GM23338 (cell line): ENCODE measurements around the gene WWC1. TPM values are rescaled to one million over a fixed set of nuclear protein-coding genes. Genes with fewer than 3 reads are reported as not detected.

Source experiments
- ATAC-seq: fragments of 200-7000 bp; cut with Tn5 transposase; 3 replicates; pipeline ENCODE4 v1.9.1; 2020
- DNase-seq: peaks from one replicate; pipeline ENCODE4 v3.0.0-alpha.2; 2015; ENCODE audit warnings: low spot score
- H2AFZ ChIP-seq: fragments of 200-600 bp; sonication (generic); 2 replicates; pipeline ENCODE4 v1.8.0; 2016; ENCODE audit warnings: antibody characterized with exemption, mild to moderate bottlenecking, moderate library complexity
- H3F3A ChIP-seq: fragments of 200-600 bp; sonication (generic); replicated peaks from 2 replicates; pipeline ENCODE4 v1.8.0; 2017; ENCODE audit warnings: antibody characterized with exemption, mixed run types, low read depth
- H3K27ac ChIP-seq: fragments of 200-600 bp; sonication (generic); 2 replicates; pipeline ENCODE4 v1.6.1; 2016; ENCODE audit warnings: low read depth
- H3K27me3 ChIP-seq: fragments of 200-600 bp; sonication (generic); 2 replicates; pipeline ENCODE4 v1.8.0; 2016; ENCODE audit warnings: mild to moderate bottlenecking, mixed run types, moderate library complexity; ENCODE audit not compliant: insufficient read depth
- H3K36me3 ChIP-seq: fragments of 200-600 bp; sonication (generic); 2 replicates; pipeline ENCODE4 v1.8.0; 2016; ENCODE audit warnings: mild to moderate bottlenecking; ENCODE audit not compliant: insufficient read depth
- H3K4me1 ChIP-seq: fragments of 200-600 bp; sonication (generic); 2 replicates; pipeline ENCODE4 v1.8.0; 2016; ENCODE audit warnings: mild to moderate bottlenecking, moderate library complexity; ENCODE audit not compliant: insufficient read depth
- H3K4me2 ChIP-seq: fragments of 200-600 bp; sonication (generic); 2 replicates; pipeline ENCODE4 v1.7.1; 2017; ENCODE audit warnings: mixed run types
- H3K4me3 ChIP-seq: fragments of 200-600 bp; sonication (generic); 2 replicates; pipeline ENCODE4 v1.6.1; 2016; ENCODE audit warnings: mixed run types
- H3K79me2 ChIP-seq: fragments of 200-600 bp; sonication (generic); replicated peaks from 2 replicates; pipeline ENCODE4 v1.8.0; 2017; ENCODE audit warnings: mild to moderate bottlenecking; ENCODE audit not compliant: insufficient read depth
- H3K9me2 ChIP-seq: fragments of 200-600 bp; sonication (generic); 2 replicates; pipeline ENCODE4 v1.8.0; 2017; ENCODE audit not compliant: insufficient read depth
- H4K20me1 ChIP-seq: fragments of 200-600 bp; sonication (generic); replicated peaks from 2 replicates; pipeline ENCODE4 v1.8.0; 2017; ENCODE audit warnings: mild to moderate bottlenecking; ENCODE audit not compliant: insufficient read depth
- H3K27ac Mint-ChIP-seq: 2 replicates; pipeline ENCODE4 v1.8.0; 2020; ENCODE audit warnings: inconsistent platforms, mild to moderate bottlenecking, moderate library complexity, mixed read lengths
- H3K27me3 Mint-ChIP-seq: 3 replicates; pipeline ENCODE4 v1.8.0; 2022; ENCODE audit warnings: low read depth, mild to moderate bottlenecking, moderate library complexity, mixed read lengths, inconsistent platforms; ENCODE audit not compliant: insufficient read depth, poor library complexity
- H3K36me3 Mint-ChIP-seq: 3 replicates; pipeline ENCODE4 v1.8.0; 2021; ENCODE audit warnings: low read depth, mild to moderate bottlenecking, inconsistent platforms, moderate library complexity, mixed read lengths
- H3K4me1 Mint-ChIP-seq: 3 replicates; pipeline ENCODE4 v1.8.0; 2020; ENCODE audit warnings: mild to moderate bottlenecking, inconsistent platforms, mixed read lengths
- H3K4me3 Mint-ChIP-seq: 3 replicates; pipeline ENCODE4 v1.8.0; 2021; ENCODE audit warnings: moderate library complexity, mild to moderate bottlenecking, inconsistent platforms, mixed read lengths
- H3K9me3 Mint-ChIP-seq: 3 replicates; pipeline ENCODE4 v1.8.0; 2020; ENCODE audit warnings: moderate library complexity, mild to moderate bottlenecking, inconsistent platforms, mixed read lengths
- CREB1 ChIP-seq: fragments of 250-450 bp; sonication (Bioruptor Pico); IDR thresholded peaks from 2 replicates; pipeline ENCODE4 v1.5.0; 2020; ENCODE audit warnings: low read depth, mild to moderate bottlenecking, moderate library complexity
- EZH2phosphoT487 ChIP-seq: fragments of 200-600 bp; sonication (generic); IDR thresholded peaks from one replicate; pipeline ENCODE4 v1.8.1; 2018; ENCODE audit warnings: antibody characterized with exemption; ENCODE audit not compliant: unreplicated experiment
- JUNB ChIP-seq: IDR thresholded peaks from one replicate; pipeline ENCODE4 v1.6.1; 2016; ENCODE audit warnings: antibody characterized with exemption; ENCODE audit not compliant: unreplicated experiment
- NANOG ChIP-seq: IDR thresholded peaks from 2 replicates; pipeline ENCODE4 v1.6.1; 2016; ENCODE audit warnings: antibody characterized with exemption, borderline replicate concordance
- POLR2AphosphoS5 ChIP-seq: IDR thresholded peaks from 2 replicates; pipeline ENCODE4 v1.6.1; 2016; ENCODE audit warnings: antibody characterized with exemption, low read depth
- ZNF331 ChIP-seq: fragments of 250-450 bp; sonication (Bioruptor Pico); IDR thresholded peaks from 2 replicates; pipeline ENCODE4 v1.5.0; 2020; ENCODE audit warnings: low read depth, mild to moderate bottlenecking, moderate library complexity
- polyA plus RNA-seq: library from polyadenylated mRNA; unstranded; fragments of >200 nt; fragmentation: Nextera tagmentation; extraction: Ambion mirVana; gene quantifications from 2 replicates; pipeline ENCODE4 v1.2.1, GENCODE V29; 2016
- total RNA-seq: library from RNA; depleted of rRNA; stranded (reverse); fragments of >200 nt; shearing (Covaris generic); gene quantifications from 2 replicates; pipeline ENCODE4 v1.2.3, GENCODE V29; 2014
- TF ChIP-seq, protein P1 (sequence below): fragments of 250-450 bp; sonication (Bioruptor Pico); IDR thresholded peaks from 2 replicates; pipeline ENCODE4 v1.5.0; 2020; ENCODE audit warnings: mild to moderate bottlenecking, moderate library complexity
- TF ChIP-seq, protein P2 (sequence below): IDR thresholded peaks from 2 replicates; pipeline ENCODE4 v1.6.1; 2016; ENCODE audit warnings: antibody characterized with exemption
- TF ChIP-seq, protein P3 (sequence below): IDR thresholded peaks from one replicate; pipeline ENCODE4 v1.6.1; 2018; ENCODE audit warnings: antibody characterized with exemption; ENCODE audit not compliant: unreplicated experiment
- TF ChIP-seq, protein P4 (sequence below), 2 experiments: fragments of 200-600 bp in 1 of 2; sonication (generic) in 1 of 2; conservative IDR thresholded peaks; 2 replicates each; pipeline versions ENCODE4 v1.5.1 to v1.6.1; 2016 to 2017; ENCODE audit warnings: antibody characterized with exemption in 2 of 2, low read depth in 2 of 2, mild to moderate bottlenecking in 2 of 2, moderate library complexity in 1 of 2

Gene WWC1
- total and polyA plus RNA-seq, 2 experiments from 2014 or later = 25.4 to 27.8 TPM

DNA sequence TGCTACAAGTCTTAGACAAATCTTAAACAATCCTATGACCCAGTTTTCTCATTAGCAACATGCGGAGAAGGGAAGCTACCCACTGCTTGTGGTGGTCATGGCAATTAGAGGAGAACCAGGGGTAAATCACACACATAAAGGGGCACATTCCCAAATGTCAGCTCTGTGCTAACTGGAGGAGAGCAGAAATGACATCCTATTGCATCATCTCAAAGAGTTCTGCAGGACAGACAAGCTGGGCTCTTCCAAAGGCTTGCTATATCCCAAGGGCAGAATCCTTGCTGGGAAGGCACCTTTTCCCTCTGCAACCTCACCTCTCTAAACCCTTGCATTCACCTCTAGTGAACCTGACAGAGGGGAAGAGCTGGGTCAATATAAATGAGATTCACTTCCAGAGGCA lies 17.0 kb upstream of the WWC1 start (continued):
- TF ChIP-seq, protein P1, sequence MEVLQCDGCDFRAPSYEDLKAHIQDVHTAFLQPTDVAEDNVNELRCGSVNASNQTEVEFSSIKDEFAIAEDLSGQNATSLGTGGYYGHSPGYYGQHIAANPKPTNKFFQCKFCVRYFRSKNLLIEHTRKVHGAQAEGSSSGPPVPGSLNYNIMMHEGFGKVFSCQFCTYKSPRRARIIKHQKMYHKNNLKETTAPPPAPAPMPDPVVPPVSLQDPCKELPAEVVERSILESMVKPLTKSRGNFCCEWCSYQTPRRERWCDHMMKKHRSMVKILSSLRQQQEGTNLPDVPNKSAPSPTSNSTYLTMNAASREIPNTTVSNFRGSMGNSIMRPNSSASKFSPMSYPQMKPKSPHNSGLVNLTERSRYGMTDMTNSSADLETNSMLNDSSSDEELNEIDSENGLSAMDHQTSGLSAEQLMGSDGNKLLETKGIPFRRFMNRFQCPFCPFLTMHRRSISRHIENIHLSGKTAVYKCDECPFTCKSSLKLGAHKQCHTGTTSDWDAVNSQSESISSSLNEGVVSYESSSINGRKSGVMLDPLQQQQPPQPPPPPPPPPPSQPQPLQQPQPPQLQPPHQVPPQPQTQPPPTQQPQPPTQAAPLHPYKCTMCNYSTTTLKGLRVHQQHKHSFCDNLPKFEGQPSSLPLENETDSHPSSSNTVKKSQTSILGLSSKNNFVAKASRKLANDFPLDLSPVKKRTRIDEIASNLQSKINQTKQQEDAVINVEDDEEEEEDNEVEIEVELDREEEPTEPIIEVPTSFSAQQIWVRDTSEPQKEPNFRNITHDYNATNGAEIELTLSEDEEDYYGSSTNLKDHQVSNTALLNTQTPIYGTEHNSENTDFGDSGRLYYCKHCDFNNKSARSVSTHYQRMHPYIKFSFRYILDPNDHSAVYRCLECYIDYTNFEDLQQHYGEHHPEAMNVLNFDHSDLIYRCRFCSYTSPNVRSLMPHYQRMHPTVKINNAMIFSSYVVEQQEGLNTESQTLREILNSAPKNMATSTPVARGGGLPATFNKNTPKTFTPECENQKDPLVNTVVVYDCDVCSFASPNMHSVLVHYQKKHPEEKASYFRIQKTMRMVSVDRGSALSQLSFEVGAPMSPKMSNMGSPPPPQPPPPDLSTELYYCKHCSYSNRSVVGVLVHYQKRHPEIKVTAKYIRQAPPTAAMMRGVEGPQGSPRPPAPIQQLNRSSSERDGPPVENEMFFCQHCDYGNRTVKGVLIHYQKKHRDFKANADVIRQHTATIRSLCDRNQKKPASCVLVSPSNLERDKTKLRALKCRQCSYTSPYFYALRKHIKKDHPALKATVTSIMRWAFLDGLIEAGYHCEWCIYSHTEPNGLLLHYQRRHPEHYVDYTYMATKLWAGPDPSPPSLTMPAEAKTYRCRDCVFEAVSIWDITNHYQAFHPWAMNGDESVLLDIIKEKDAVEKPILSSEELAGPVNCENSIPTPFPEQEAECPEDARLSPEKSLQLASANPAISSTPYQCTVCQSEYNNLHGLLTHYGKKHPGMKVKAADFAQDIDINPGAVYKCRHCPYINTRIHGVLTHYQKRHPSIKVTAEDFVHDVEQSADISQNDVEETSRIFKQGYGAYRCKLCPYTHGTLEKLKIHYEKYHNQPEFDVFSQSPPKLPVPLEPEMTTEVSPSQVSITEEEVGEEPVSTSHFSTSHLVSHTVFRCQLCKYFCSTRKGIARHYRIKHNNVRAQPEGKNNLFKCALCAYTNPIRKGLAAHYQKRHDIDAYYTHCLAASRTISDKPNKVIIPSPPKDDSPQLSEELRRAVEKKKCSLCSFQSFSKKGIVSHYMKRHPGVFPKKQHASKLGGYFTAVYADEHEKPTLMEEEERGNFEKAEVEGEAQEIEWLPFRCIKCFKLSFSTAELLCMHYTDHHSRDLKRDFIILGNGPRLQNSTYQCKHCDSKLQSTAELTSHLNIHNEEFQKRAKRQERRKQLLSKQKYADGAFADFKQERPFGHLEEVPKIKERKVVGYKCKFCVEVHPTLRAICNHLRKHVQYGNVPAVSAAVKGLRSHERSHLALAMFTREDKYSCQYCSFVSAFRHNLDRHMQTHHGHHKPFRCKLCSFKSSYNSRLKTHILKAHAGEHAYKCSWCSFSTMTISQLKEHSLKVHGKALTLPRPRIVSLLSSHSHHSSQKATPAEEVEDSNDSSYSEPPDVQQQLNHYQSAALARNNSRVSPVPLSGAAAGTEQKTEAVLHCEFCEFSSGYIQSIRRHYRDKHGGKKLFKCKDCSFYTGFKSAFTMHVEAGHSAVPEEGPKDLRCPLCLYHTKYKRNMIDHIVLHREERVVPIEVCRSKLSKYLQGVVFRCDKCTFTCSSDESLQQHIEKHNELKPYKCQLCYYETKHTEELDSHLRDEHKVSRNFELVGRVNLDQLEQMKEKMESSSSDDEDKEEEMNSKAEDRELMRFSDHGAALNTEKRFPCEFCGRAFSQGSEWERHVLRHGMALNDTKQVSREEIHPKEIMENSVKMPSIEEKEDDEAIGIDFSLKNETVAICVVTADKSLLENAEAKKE = no peak
- TF ChIP-seq JUNB = no peak
- TF ChIP-seq, protein P2, sequence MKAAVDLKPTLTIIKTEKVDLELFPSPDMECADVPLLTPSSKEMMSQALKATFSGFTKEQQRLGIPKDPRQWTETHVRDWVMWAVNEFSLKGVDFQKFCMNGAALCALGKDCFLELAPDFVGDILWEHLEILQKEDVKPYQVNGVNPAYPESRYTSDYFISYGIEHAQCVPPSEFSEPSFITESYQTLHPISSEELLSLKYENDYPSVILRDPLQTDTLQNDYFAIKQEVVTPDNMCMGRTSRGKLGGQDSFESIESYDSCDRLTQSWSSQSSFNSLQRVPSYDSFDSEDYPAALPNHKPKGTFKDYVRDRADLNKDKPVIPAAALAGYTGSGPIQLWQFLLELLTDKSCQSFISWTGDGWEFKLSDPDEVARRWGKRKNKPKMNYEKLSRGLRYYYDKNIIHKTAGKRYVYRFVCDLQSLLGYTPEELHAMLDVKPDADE = no peak
- TF ChIP-seq EZH2phosphoT487 = no peak

DNA sequence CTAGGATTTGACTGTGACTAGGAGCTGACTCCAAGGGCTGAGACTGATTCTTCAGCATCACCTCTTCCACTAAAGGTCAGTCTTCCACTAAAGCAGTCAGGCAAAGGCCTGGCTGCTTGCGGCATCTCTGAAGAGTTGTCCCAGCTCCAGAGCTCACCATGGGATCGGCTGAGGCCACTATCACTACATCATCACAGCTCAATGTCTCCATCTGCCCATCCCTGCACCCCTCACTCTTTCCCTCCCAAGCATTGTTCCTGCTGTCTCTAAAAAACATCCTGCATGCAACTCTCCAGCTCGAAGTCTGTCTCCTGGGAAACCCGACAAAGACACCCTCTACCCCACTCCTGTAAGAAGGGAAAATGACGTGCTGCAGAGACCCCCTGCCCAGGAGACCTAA lies 15.5 kb upstream of the WWC1 start:
- Histone ChIP-seq H3K79me2 (no peaks in the 10 kb centered on the region), H3K27me3 (no peaks in the 10 kb centered on the region), H3K4me2 (no peak overlapping the region), H2AFZ (no peak overlapping the region), H3K36me3 (no peaks in the 10 kb centered on the region), H3F3A (no peaks in the 10 kb centered on the region), H3K4me3 (no peak overlapping the region), H3K4me1 (no peaks in the 10 kb centered on the region), H3K9me2 (no peaks in the 10 kb centered on the region), H4K20me1 (no peaks in the 10 kb centered on the region), H3K27ac (no peak overlapping the region)
- Mint-ChIP-seq H3K9me3 (no peaks in the 10 kb centered on the region), H3K27me3 (peaks cover 4% of the 10 kb centered on the region), H3K36me3 (no peaks in the 10 kb centered on the region), H3K4me3 (no peak overlapping the region), H3K27ac (no peak overlapping the region), H3K4me1 (no peaks in the 10 kb centered on the region; the same call in none of the 3 replicates)
- ATAC-seq (no peak), DNase-seq (no peak)
- TF ChIP-seq EZH2phosphoT487 = no peak
- no peak for TF ChIP-seq ZNF331
- no peak for TF ChIP-seq POLR2AphosphoS5
- TF ChIP-seq NANOG = no peak
- TF ChIP-seq, protein P3, sequence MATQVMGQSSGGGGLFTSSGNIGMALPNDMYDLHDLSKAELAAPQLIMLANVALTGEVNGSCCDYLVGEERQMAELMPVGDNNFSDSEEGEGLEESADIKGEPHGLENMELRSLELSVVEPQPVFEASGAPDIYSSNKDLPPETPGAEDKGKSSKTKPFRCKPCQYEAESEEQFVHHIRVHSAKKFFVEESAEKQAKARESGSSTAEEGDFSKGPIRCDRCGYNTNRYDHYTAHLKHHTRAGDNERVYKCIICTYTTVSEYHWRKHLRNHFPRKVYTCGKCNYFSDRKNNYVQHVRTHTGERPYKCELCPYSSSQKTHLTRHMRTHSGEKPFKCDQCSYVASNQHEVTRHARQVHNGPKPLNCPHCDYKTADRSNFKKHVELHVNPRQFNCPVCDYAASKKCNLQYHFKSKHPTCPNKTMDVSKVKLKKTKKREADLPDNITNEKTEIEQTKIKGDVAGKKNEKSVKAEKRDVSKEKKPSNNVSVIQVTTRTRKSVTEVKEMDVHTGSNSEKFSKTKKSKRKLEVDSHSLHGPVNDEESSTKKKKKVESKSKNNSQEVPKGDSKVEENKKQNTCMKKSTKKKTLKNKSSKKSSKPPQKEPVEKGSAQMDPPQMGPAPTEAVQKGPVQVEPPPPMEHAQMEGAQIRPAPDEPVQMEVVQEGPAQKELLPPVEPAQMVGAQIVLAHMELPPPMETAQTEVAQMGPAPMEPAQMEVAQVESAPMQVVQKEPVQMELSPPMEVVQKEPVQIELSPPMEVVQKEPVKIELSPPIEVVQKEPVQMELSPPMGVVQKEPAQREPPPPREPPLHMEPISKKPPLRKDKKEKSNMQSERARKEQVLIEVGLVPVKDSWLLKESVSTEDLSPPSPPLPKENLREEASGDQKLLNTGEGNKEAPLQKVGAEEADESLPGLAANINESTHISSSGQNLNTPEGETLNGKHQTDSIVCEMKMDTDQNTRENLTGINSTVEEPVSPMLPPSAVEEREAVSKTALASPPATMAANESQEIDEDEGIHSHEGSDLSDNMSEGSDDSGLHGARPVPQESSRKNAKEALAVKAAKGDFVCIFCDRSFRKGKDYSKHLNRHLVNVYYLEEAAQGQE = no peak
- TF ChIP-seq, protein P4, sequence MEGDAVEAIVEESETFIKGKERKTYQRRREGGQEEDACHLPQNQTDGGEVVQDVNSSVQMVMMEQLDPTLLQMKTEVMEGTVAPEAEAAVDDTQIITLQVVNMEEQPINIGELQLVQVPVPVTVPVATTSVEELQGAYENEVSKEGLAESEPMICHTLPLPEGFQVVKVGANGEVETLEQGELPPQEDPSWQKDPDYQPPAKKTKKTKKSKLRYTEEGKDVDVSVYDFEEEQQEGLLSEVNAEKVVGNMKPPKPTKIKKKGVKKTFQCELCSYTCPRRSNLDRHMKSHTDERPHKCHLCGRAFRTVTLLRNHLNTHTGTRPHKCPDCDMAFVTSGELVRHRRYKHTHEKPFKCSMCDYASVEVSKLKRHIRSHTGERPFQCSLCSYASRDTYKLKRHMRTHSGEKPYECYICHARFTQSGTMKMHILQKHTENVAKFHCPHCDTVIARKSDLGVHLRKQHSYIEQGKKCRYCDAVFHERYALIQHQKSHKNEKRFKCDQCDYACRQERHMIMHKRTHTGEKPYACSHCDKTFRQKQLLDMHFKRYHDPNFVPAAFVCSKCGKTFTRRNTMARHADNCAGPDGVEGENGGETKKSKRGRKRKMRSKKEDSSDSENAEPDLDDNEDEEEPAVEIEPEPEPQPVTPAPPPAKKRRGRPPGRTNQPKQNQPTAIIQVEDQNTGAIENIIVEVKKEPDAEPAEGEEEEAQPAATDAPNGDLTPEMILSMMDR (conservative IDR thresholded peaks at IDR 0.05; ENCODE audit: low read depth in 2 of 2) = no peak
- no peak for TF ChIP-seq CREB1 (CRISPR knock-in tag)
- TF ChIP-seq JUNB = no peak
